PFSK-1 (cell line): ENCODE measurements around the gene RPS29.

Experiments
- REST ChIP-seq, 2 experiments: IDR thresholded peaks; 2 replicates each; pipeline versions ENCODE4 v1.6.1 to v1.8.0; 2011 to 2012; ENCODE audit warnings: low read depth in 2 of 2, low read length in 2 of 2, control low read depth in 1 of 2, inconsistent platforms in 1 of 2, mild to moderate bottlenecking in 1 of 2, moderate library complexity in 1 of 2; ENCODE audit not compliant: insufficient read depth in 1 of 2
- TAF1 ChIP-seq: IDR thresholded peaks from 2 replicates; pipeline ENCODE4 v1.6.1; 2012; ENCODE audit warnings: low read length, control low read depth, borderline replicate concordance; ENCODE audit not compliant: insufficient read depth

GRCh38 chr14:49583629-49584028, 2.6 kb downstream of the RPS29 start:
- TF ChIP-seq REST (IDR thresholded peaks at IDR 0.05; ENCODE audit: insufficient read depth in 1 of 2, low read depth in 2 of 2, low read length in 2 of 2) = no peak
- no peak for TF ChIP-seq TAF1
